Measurements from ENCODE around the gene CLSTN3. TPM values are rescaled to one million over a fixed set of nuclear protein-coding genes. Genes with fewer than 3 reads are reported as not detected.

Gene CLSTN3
- total RNA-seq, 1 donor from 2014 or later = 47.0 TPM

DNA sequence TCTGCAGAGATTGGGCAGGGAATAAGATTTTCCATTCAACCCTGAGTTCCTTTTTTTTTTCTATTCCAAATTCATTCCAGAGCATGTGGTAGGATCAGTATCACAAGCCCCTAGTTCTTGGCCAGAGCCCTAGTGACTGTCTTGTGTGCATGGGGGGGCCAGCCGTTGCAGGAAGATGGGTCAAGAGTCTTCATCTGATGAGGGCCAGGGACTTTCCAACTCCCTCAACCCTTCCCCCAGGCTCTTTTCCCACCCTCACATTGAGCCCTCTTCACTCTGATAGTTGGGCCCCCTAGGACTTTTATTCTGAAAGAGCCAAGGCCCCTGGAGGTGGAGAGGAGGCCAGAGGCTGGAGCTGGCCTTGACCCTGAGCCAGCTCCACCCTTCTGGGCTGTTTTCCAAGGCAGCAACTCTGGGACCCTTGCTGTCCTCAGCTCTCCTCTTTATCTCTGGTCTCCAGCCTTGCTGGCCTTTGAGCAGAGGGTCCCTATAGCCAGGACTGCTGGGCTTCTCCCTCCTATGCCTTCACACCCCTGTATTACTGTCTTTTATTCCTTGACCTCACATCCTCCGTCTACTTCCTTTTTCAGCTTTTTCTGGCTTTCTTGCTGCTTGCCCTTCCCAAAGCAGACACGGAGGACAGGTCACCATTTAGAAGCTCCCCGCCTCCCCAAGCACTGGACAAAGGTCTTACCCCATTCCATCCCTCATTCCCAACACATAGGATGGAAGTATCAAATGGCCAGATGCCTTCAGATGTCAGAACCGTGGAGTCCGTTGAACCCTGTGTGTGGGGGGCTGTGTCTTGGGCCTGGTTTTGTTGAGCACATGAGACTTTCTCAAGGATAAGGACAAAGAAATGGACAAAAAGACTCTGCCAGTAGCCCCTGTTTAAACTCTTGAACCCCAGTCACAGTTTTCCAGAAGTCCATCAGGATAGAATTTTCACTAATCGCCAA is 7.1 kb upstream of the CLSTN3 start:
- intact Hi-C loops (cut with micrococcal nuclease) = no loop called here
- peaks cover 7% of the 10 kb centered on the region for H3K4me1 Mint-ChIP-seq
- DNase-seq = no peak
- H3K27ac Mint-ChIP-seq = no peak overlapping the region
- no peak overlapping the region for H3K4me3 Mint-ChIP-seq
- H3K36me3 Mint-ChIP-seq (ENCODE audit: low read depth) = peaks cover 15% of the 10 kb centered on the region
- H3K9me3 Mint-ChIP-seq = no peaks in the 10 kb centered on the region
- H3K27me3 Mint-ChIP-seq = no peaks in the 10 kb centered on the region

DNA sequence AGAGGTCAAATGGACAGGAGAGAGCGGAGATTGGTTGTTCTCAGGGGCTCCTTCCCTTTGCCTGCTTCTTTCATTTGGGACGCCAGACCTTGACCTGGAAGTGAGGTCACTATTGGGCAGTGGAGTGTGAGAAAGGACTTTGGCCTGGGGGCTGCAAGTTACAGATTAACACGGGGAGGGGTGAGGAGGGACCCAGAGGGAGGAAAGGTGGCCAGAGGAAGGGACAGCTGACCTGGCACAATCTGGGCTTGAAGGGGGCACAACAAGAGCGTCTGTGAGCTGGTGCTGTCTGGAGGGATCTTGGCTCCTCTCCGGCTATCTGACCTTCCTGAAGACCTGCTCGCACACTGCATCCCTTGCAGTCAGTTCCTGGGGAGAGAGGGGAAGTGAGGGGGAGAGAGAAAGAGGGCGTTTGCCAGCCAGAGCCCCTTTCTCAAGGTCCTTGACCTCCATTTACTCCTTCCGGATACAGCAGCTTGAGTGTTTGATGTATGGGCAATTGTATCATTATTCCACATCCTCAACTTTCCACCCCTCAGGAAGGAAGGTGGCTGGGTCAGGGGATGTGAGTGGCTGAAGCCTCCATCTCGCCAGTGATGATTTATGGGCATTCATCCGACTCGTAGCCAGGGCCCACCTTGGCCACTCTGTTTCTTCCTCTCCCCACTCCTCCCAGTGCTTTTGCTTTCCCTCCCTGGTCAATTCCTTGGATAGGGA is 6.2 kb upstream of the CLSTN3 start:
- peaks cover 8% of the 10 kb centered on the region for H3K36me3 Mint-ChIP-seq (ENCODE audit: low read depth)
- no peak for DNase-seq

DNA sequence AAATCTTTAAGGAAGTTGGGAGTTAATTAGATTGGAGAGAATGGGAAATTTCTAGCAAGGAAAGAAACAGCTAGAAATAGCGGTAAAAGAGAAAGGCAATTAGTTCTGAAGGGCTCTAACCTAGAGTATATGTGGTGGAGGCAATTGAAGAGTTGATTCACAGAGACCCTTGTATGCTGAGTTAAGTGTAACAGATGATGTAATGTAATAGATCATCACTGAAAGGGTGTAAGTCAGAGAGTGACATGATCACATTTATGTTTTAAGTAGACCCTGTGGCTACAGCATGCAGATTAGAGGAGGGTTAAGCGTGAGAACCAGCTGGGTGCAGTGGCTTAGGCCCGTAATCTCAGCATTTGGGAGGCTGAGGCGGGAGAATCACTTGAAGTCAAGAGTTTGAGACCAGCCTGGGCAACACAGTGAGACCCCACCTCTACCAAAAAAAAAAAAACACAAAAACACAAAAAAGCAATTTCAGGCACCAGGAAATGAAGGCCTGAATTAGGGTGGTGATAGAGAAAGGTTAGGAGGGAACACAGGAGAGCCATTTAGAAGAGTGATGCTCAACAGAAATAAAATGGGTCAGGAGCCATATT is 4.4 kb upstream of the CLSTN3 start:
- no peaks in the 10 kb centered on the region for H3K9me3 Mint-ChIP-seq

More for the DNA sequence above, 6.2 kb upstream of the CLSTN3 start:
- no peaks in the 10 kb centered on the region for H3K27me3 Mint-ChIP-seq
- peaks cover 11% of the 10 kb centered on the region for H3K4me1 Mint-ChIP-seq
- no peaks in the 10 kb centered on the region for H3K9me3 Mint-ChIP-seq
- H3K27ac Mint-ChIP-seq = no peak overlapping the region
- intact Hi-C loops (cut with micrococcal nuclease) = no loop called here
- H3K4me3 Mint-ChIP-seq = no peak overlapping the region

DNA sequence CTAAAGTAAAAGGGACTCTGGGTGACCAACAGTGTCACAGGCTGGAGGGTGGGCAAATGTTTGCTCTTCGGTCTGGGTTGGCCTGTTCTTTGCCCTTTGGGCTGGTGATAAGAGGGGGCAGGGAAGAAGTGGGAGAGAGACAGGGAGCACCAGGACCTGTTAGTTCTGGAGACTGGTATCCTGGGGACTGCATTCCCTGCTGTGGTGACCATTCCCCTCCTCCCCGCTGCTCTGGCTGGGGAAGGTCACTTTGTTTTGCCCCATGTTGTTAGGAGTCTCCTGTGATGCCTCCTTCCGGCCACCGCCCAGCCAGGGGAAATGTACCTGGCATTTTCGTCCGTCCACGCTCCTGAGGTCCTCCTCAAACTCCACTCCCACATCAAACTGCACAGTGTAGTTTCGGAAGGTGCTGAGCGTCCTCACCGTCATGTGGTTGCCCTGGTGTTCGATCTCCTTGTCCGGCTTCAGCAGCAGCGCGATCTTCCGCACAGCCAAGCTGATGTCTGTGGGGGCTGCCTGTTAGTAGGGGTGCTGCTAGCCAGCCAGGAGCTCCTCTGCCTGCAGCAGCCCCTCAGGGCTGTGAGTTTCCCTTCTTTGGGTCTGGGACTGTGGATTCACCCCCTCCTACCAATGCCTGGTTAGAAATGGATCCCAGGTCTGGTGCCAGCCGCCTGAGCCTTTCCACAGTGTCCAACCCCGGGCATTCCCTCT is 2.1 kb upstream of the CLSTN3 start:
- Mint-ChIP-seq H3K36me3 (ENCODE audit: low read depth) (peaks cover 18% of the 10 kb centered on the region), H3K4me3 (peak overlapping the region; percentile 98), H3K27ac (no peak overlapping the region), H3K4me1 (peaks cover 38% of the 10 kb centered on the region), H3K27me3 (no peaks in the 10 kb centered on the region), H3K9me3 (no peaks in the 10 kb centered on the region)
- no peak for DNase-seq
- intact Hi-C loops (cut with micrococcal nuclease) = no loop called here

More for the DNA sequence above, 4.4 kb upstream of the CLSTN3 start:
- no peak overlapping the region for H3K27ac Mint-ChIP-seq
- no peak overlapping the region for H3K4me3 Mint-ChIP-seq
- intact Hi-C loops (cut with micrococcal nuclease) = no loop called here
- H3K4me1 Mint-ChIP-seq = peaks cover 16% of the 10 kb centered on the region
- no peak for DNase-seq
- H3K36me3 Mint-ChIP-seq (ENCODE audit: low read depth) = peaks cover 6% of the 10 kb centered on the region
- no peaks in the 10 kb centered on the region for H3K27me3 Mint-ChIP-seq

DNA sequence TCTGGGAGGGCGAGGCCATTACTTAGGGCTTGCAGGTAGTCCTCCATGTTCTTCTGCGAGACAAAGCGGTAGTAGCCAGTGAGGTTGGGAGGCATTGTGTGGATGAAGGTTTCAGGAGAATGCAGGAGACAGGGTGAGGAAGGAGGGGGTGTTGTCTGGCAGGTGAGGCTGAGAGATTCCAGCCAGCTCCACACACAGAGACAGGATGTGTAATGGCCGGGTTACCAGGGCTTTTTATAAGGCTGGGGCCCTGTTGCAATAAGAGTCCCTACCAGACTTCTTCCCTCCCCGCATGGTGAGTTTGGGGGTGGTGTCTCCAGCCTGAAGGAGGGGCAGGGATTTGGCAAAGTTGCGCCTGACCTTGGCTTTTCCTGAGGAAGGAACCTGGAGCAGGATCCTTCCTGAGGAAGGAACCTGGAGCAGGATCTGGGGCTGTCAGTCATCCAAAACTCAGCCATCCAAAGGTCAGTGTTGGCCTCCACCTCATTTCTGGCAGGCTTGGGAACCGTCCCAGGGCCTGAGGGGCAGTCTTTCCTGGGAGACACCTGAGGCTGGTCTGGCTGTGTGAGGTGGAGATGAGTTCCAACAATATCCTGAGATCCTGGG is 1.4 kb upstream of the CLSTN3 start, which contains the start of gene RBP5:
Gene RBP5 (minus strand): TSS at position 209 of the 606 bp plus-strand sequence. CDS start 114 bp downstream, at position 95.
- H3K27ac Mint-ChIP-seq = peak within 1 kb of the TSS; percentile 89
- H3K9me3 Mint-ChIP-seq = no peaks in the 10 kb centered on the region
- H3K36me3 Mint-ChIP-seq (ENCODE audit: low read depth) = peaks cover 25% of the 10 kb centered on the region

DNA sequence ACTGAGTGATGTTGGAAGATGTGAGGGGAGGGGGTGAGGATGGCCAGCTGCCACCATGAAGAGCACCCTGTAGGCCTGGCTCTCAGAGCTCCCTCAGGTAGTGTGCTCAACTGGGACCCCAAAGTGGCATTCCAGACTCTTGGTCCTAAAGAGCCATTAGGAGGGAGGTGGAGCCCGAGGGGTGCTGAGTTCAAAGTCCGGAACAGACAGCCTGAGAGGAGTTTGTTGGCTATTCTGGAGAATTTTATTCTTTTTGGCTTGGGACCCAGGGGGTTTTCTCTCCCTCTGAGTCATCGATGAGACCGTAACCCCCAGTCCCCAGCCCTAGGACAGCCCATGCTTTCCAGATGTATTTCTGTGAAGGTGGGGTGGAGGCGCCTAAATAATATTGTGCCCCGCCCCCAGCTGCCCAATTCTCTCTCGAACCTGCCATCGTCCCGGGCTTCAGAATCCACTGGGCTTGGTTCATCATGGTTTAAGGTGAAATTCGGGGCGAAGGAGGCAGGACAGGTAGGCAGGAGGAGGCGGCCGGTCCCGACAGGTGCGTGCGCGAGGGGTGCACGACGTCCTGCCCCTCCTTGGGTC is 792 bp upstream of the CLSTN3 start:
- DNase-seq = no peak
- intact Hi-C loops (cut with micrococcal nuclease) = no loop called here
- H3K4me3 Mint-ChIP-seq = peak overlapping the region; percentile 98
- H3K9me3 Mint-ChIP-seq = no peaks in the 10 kb centered on the region
- no peak overlapping the region for H3K27ac Mint-ChIP-seq
- peaks cover 44% of the 10 kb centered on the region for H3K4me1 Mint-ChIP-seq
- no peaks in the 10 kb centered on the region for H3K27me3 Mint-ChIP-seq
- H3K36me3 Mint-ChIP-seq (ENCODE audit: low read depth) = peaks cover 28% of the 10 kb centered on the region

More for the DNA sequence above, 1.4 kb upstream of the CLSTN3 start, which contains the start of gene RBP5:
- no peak for DNase-seq
- intact Hi-C loops (cut with micrococcal nuclease) = no loop called here
- no peaks in the 10 kb centered on the region for H3K27me3 Mint-ChIP-seq
- peak within 1 kb of the TSS; percentile 98 for H3K4me3 Mint-ChIP-seq
- peaks cover 40% of the 10 kb centered on the region for H3K4me1 Mint-ChIP-seq

DNA sequence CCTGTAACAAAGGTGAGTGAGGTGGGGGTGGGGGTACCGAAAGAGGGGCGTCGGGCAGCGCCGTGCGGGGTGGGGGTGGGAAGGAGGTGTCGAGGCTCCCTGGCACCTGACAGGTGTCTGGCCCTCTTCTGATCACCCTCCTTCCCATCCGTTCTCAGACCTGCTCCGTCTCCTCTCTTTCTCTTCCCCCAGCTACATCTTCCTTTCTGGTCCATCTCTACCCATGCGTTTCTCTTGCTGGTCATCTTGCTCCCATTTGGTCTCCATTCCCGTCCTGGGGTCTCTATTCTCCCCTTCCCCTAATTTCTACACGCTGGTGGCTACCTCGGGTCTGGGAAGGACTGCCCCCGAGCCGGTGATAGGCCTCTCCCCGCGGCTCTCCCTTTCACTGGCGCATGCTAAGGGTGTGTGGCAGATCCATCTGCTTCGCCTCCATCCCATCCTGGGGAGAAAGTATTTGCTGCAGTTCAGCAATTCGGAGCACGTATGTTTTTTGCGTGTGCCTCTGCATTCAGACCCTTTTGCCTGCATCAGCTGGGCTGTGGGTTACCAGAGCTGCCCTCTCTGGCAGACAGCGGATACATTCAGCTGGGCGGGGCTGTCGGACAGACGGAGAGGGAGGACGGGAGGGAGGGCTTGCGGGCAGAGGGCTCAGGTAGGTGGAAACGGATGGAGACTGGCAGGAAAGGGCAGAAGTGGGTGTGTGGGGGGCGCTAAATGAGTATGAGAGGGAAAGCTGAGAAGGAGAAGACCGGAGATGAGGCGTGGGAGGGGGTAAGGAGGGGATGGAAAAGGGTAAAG is 730 bp downstream of the CLSTN3 start:
- peaks cover 43% of the 10 kb centered on the region for H3K36me3 Mint-ChIP-seq (ENCODE audit: low read depth)
- DNase-seq = peak; percentile 86
- intact Hi-C loops (cut with micrococcal nuclease) = loop anchor here (1.0 to 2.0 kb wide), 3 partner anchors 18 to 1112 kb away; partner anchors contain the start of gene LPCAT3
- H3K4me1 Mint-ChIP-seq = peaks cover 43% of the 10 kb centered on the region
- peak overlapping the region; percentile 98 for H3K4me3 Mint-ChIP-seq
- H3K27ac Mint-ChIP-seq = peak overlapping the region; percentile 89
- H3K27me3 Mint-ChIP-seq = no peaks in the 10 kb centered on the region
- no peaks in the 10 kb centered on the region for H3K9me3 Mint-ChIP-seq

DNA sequence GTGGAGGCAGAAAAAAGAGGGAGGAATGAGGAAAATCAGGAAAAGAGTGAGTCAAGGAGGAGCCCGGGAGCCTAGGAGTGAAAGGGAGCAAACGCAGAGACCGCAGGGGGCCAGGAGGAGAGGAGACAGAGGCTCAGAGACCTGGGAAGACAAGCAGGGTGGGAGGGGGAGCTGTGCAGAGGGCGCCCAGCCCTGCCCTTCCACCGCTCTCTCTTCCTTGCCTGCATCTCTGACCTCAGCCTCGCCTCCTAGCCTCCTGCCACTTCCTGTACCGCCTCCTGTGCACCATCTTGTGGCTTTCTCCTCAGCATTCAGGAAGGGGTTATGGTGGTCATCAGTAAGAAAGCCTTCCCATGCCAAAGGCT is 1.3 kb downstream of the CLSTN3 start:
- peak; percentile 83 for DNase-seq
- H3K9me3 Mint-ChIP-seq = no peaks in the 10 kb centered on the region
- intact Hi-C loops (cut with micrococcal nuclease) = loop anchor here (2.0 kb wide), 1 partner anchor 1111 kb away; no protein-coding TSS in a partner anchor

DNA sequence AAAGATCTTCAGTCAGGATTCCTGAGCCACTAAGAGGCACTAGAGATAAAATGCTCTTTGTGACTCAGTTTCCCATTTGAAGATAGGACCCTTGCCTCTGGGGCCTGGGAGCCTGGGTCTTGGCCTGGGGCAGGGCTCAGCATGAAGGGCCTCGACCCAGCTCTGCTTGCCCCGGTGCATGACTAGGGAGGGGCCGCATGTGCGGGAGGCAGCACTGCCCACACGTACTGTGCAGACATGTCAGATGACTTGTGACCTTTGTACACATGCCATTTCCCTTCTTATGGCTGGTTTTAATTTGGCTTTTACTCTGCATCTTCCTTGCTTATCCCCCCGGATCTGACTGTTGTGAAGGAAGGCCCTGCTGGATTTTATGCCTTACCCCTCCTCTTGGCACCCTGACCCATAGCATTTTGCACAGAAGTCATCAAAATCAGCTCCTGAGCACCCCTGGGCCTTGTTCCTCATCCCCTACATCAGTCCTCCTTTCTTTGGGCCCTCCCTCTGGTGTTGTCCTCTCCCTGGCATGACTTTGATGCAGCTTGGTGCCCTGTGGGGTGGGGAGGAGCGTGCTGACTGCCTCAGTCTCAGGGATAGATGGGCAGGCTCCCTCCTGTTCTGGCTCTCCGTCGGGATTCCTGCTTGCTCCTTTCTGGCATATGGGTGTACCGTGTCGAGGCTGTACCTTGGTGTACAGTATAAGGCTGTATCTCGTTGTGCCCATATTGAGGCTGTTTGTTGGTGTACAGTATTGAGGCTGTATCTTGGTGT is 4.4 kb downstream of the CLSTN3 start:
- Mint-ChIP-seq H3K36me3 (ENCODE audit: low read depth) (peaks cover 60% of the 10 kb centered on the region), H3K9me3 (no peaks in the 10 kb centered on the region), H3K27me3 (no peaks in the 10 kb centered on the region), H3K27ac (no peak overlapping the region), H3K4me1 (peaks cover 35% of the 10 kb centered on the region), H3K4me3 (no peak overlapping the region)
- intact Hi-C loops (cut with micrococcal nuclease) = no loop called here
- no peak for DNase-seq

More for the DNA sequence above, 1.3 kb downstream of the CLSTN3 start:
- peaks cover 43% of the 10 kb centered on the region for H3K4me1 Mint-ChIP-seq
- peak overlapping the region; percentile 89 for H3K27ac Mint-ChIP-seq
- peaks cover 45% of the 10 kb centered on the region for H3K36me3 Mint-ChIP-seq (ENCODE audit: low read depth)
- H3K4me3 Mint-ChIP-seq = peak overlapping the region; percentile 98
- H3K27me3 Mint-ChIP-seq = no peaks in the 10 kb centered on the region

DNA sequence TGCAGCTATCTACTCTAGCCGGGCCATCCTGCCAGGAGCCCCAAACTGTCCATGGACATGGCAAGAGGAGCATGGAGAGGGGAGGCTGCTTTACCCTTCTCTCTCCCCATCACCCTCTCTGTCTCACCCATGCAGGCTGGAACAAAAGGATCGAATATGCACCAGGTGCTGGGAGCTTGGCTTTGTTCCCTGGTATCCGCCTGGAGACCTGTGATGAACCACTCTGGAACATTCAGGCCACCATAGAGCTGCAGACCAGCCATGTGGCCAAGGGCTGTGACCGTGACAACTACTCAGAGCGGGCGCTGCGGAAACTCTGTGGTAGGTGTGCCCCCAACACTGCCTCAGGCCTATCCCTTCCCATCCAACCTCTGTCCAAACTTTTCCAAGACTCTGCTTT is 5.9 kb downstream of the CLSTN3 start:
- no peaks in the 10 kb centered on the region for H3K27me3 Mint-ChIP-seq
- H3K27ac Mint-ChIP-seq = no peak overlapping the region
- no peaks in the 10 kb centered on the region for H3K9me3 Mint-ChIP-seq
- H3K4me3 Mint-ChIP-seq = no peak overlapping the region
- H3K4me1 Mint-ChIP-seq = peaks cover 29% of the 10 kb centered on the region
- no peak for DNase-seq
- peaks cover 66% of the 10 kb centered on the region for H3K36me3 Mint-ChIP-seq (ENCODE audit: low read depth)
- intact Hi-C loops (cut with micrococcal nuclease) = no loop called here

DNA sequence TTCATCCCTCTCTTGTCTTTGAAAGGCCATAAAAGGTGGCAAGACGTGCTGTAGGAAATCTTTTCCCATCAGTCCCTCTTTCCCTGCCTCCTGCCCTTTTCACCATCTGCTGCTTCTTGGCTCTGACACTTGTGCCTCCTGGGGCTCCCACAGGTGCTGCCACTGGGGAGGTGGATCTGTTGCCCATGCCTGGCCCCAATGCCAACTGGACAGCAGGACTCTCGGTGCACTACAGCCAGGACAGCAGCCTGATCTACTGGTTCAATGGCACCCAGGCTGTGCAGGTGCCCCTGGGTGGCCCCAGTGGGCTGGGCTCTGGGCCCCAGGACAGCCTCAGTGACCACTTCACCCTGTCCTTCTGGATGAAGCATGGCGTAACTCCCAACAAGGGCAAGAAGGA is 6.5 kb downstream of the CLSTN3 start:
- no peak for DNase-seq
- Mint-ChIP-seq H3K4me3 (no peak overlapping the region), H3K9me3 (no peaks in the 10 kb centered on the region), H3K4me1 (peaks cover 25% of the 10 kb centered on the region), H3K36me3 (ENCODE audit: low read depth) (peaks cover 69% of the 10 kb centered on the region), H3K27ac (no peak overlapping the region), H3K27me3 (no peaks in the 10 kb centered on the region)
- intact Hi-C loops (cut with micrococcal nuclease) = no loop called here
